K562 (cell line): ENCODE measurements around the gene PHF21B. TPM values are rescaled to one million over a fixed set of nuclear protein-coding genes. Genes with fewer than 3 reads are reported as not detected.

Experiments
- BCL6 ChIP-seq: fragments of 250-450 bp; sonication (Bioruptor Pico); IDR thresholded peaks from 2 replicates; pipeline ENCODE4 v1.4.0; 2020
- DACH1 ChIP-seq: fragments of 450-650 bp; IDR thresholded peaks from 2 replicates; pipeline ENCODE4 v1.6.1; 2018; ENCODE audit not compliant: partially characterized antibody
- GTF2A2 ChIP-seq: IDR thresholded peaks from 2 replicates; pipeline ENCODE4 v1.6.1; 2016; ENCODE audit warnings: mild to moderate bottlenecking, missing genetic modification characterization, missing compliant biosample characterization
- HDAC2 ChIP-seq: fragments of 450-650 bp; IDR thresholded peaks from 2 replicates; pipeline ENCODE4 v1.6.1; 2016; ENCODE audit warnings: mild to moderate bottlenecking
- NFXL1 ChIP-seq: fragments of 450-650 bp; formaldehyde crosslinking; IDR thresholded peaks from 2 replicates; pipeline ENCODE4 v1.4.0; 2021; ENCODE audit warnings: mild to moderate bottlenecking
- SLC30A9 ChIP-seq: fragments of 250-450 bp; sonication (Bioruptor Pico); IDR thresholded peaks from 2 replicates; pipeline ENCODE4 v1.8.0; 2022; ENCODE audit warnings: mild to moderate bottlenecking, moderate library complexity
- ZNF12 ChIP-seq: sonication (generic); formaldehyde crosslinking; IDR thresholded peaks from 2 replicates; pipeline ENCODE4 v1.4.0; 2020; ENCODE audit warnings: mild to moderate bottlenecking, missing genetic modification reagents
- ZNF707 ChIP-seq: fragments of 250-450 bp; sonication (Bioruptor Pico); conservative IDR thresholded peaks from 2 replicates; pipeline ENCODE4 v1.8.0; 2022; ENCODE audit warnings: inconsistent platforms, mild to moderate bottlenecking, moderate library complexity
- polyA plus RNA-seq, 8 experiments: library from polyadenylated mRNA; depleted of rRNA in 4 of 8; stranded (reverse) in 5 of 8; unstranded in 3 of 8; fragments of >200 nt; fragmentation: Nextera tagmentation in 2 of 8; fragmentation: Illumina TruSeq in 1 of 8; extraction: Ambion mirVana in 2 of 8; extraction: Trizol in 1 of 8; gene quantifications; 2 replicates each; pipeline versions ENCODE4 v1.2.1 to v1.2.3, GENCODE V29; 2011 to 2014; ENCODE audit warnings: inconsistent platforms in 1 of 8, missing spikeins in 1 of 8
- total RNA-seq, 7 experiments: library from RNA; depleted of rRNA in 6 of 7; stranded (reverse); fragments of >200 nt in 6 of 7; fragmentation: Illumina TruSeq in 2 of 7; extraction: Trizol in 2 of 7; gene quantifications; 2 replicates each; pipeline versions ENCODE4 v1.2.1 to v1.2.3, GENCODE V29; 2011 to 2021; ENCODE audit warnings: low replicate concordance in 1 of 7
- TF ChIP-seq, protein P1 (sequence below): fragments of 450-650 bp; IDR thresholded peaks from 2 replicates; pipeline ENCODE4 v1.6.1; 2016; ENCODE audit warnings: low read depth
- TF ChIP-seq, protein P2 (sequence below): sonication (generic); formaldehyde crosslinking; IDR thresholded peaks from 2 replicates; pipeline ENCODE4 v1.8.1; 2023; ENCODE audit warnings: mild to moderate bottlenecking, missing genetic modification reagents, moderate library complexity
- TF ChIP-seq, protein P3 (sequence below): fragments of 250-450 bp; sonication (Bioruptor Pico); IDR thresholded peaks from 2 replicates; pipeline ENCODE4 v1.8.0; 2022; ENCODE audit warnings: inconsistent platforms
- TF ChIP-seq, protein P4 (sequence below): fragments of 250-450 bp; sonication (Bioruptor Pico); IDR thresholded peaks from 2 replicates; pipeline ENCODE4 v1.5.0; 2021; ENCODE audit warnings: mild to moderate bottlenecking, borderline replicate concordance

The PHF21B gene
- total and polyA plus RNA-seq, 9 of the 15 experiments (the other 6 are each of a cell fraction or from before 2014, with no cell fraction given) = 0.04 TPM; not detected in 8

DNA sequence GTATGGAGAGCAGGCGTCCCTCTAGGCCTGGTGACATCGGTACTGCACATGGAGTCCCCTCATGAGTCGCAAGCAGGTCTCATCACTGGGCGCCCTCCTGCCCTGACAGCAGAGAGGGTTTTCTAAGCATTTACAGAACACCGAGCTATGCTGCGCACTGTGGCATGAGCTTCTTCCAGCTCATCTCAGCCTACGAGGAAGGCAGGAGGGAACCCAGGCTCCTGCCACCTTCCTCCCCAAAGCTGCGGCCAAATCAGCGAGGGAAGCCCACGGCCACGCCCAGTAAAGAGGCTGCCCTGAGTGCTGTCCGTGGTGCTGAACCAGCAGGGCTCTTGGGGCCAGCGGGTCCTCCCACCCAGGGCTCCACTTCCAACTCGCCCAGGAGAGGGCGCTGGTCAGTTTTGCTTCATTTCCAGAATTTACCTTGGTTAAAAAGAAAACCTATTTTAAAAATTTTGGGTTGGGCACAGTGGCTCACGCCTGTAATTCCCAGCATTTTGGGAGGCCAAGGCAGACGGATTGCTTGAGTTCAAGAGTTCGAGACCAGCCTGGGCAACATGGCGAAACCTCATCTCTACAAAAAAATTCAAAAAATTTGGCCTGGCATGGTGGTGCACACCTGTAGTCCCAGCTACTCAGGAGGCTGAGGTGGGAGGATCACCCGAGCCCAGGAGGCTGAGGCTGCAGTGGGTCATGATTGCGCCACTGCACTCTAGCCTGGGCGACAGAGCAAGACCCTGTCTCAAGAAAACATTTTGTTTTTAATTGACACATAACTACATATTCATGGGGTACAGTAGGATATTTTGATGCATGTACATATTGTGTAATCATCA is 34.2 kb downstream of the PHF21B start (continued):
- TF ChIP-seq ZNF707 (CRISPR knock-in tag) (no peak), GTF2A2 (tag) (no peak), SLC30A9 (no peak), BCL6 (CRISPR knock-in tag) (no peak), HDAC2 (peak; percentile 36; the same call in 1 of the 2 replicates), NFXL1 (CRISPR knock-in tag) (no peak), ZNF12 (CRISPR knock-in tag) (no peak), DACH1 (no peak)
- TF ChIP-seq, protein P1, sequence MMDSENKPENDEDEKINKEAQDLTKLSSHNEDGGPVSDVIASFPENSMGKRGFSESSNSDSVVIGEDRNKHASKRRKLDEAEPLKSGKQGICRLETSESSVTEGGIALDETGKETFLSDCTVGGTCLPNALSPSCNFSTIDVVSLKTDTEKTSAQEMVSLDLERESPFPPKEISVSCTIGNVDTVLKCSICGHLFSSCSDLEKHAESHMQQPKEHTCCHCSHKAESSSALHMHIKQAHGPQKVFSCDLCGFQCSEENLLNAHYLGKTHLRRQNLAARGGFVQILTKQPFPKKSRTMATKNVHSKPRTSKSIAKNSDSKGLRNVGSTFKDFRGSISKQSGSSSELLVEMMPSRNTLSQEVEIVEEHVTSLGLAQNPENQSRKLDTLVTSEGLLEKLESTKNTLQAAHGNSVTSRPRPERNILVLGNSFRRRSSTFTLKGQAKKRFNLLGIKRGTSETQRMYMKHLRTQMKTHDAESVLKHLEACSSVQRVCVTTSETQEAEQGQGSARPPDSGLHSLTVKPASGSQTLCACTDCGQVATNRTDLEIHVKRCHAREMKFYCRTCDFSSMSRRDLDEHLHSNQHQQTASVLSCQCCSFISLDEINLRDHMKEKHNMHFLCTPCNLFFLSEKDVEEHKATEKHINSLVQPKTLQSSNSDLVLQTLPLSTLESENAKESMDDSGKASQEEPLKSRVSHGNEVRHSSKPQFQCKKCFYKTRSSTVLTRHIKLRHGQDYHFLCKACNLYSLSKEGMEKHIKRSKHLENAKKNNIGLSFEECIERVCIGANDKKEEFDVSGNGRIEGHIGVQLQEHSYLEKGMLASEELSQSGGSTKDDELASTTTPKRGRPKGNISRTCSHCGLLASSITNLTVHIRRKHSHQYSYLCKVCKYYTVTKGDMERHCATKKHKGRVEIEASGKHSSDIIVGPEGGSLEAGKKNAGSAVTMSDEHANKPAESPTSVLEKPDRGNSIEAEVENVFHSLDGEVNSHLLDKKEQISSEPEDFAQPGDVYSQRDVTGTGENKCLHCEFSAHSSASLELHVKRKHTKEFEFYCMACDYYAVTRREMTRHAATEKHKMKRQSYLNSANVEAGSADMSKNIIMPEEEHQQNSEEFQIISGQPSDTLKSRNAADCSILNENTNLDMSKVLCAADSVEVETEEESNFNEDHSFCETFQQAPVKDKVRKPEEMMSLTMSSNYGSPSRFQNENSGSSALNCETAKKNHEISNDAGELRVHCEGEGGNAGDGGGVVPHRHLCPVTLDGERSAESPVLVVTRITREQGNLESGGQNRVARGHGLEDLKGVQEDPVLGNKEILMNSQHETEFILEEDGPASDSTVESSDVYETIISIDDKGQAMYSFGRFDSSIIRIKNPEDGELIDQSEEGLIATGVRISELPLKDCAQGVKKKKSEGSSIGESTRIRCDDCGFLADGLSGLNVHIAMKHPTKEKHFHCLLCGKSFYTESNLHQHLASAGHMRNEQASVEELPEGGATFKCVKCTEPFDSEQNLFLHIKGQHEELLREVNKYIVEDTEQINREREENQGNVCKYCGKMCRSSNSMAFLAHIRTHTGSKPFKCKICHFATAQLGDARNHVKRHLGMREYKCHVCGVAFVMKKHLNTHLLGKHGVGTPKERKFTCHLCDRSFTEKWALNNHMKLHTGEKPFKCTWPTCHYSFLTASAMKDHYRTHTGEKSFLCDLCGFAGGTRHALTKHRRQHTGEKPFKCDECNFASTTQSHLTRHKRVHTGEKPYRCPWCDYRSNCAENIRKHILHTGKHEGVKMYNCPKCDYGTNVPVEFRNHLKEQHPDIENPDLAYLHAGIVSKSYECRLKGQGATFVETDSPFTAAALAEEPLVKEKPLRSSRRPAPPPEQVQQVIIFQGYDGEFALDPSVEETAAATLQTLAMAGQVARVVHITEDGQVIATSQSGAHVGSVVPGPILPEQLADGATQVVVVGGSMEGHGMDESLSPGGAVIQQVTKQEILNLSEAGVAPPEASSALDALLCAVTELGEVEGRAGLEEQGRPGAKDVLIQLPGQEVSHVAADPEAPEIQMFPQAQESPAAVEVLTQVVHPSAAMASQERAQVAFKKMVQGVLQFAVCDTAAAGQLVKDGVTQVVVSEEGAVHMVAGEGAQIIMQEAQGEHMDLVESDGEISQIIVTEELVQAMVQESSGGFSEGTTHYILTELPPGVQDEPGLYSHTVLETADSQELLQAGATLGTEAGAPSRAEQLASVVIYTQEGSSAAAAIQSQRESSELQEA = no peak
- TF ChIP-seq, protein P2, sequence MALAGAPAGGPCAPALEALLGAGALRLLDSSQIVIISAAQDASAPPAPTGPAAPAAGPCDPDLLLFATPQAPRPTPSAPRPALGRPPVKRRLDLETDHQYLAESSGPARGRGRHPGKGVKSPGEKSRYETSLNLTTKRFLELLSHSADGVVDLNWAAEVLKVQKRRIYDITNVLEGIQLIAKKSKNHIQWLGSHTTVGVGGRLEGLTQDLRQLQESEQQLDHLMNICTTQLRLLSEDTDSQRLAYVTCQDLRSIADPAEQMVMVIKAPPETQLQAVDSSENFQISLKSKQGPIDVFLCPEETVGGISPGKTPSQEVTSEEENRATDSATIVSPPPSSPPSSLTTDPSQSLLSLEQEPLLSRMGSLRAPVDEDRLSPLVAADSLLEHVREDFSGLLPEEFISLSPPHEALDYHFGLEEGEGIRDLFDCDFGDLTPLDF (CRISPR knock-in tag) = no peak
- TF ChIP-seq, protein P3, sequence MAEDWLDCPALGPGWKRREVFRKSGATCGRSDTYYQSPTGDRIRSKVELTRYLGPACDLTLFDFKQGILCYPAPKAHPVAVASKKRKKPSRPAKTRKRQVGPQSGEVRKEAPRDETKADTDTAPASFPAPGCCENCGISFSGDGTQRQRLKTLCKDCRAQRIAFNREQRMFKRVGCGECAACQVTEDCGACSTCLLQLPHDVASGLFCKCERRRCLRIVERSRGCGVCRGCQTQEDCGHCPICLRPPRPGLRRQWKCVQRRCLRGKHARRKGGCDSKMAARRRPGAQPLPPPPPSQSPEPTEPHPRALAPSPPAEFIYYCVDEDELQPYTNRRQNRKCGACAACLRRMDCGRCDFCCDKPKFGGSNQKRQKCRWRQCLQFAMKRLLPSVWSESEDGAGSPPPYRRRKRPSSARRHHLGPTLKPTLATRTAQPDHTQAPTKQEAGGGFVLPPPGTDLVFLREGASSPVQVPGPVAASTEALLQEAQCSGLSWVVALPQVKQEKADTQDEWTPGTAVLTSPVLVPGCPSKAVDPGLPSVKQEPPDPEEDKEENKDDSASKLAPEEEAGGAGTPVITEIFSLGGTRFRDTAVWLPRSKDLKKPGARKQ = no peak
- TF ChIP-seq, protein P4, sequence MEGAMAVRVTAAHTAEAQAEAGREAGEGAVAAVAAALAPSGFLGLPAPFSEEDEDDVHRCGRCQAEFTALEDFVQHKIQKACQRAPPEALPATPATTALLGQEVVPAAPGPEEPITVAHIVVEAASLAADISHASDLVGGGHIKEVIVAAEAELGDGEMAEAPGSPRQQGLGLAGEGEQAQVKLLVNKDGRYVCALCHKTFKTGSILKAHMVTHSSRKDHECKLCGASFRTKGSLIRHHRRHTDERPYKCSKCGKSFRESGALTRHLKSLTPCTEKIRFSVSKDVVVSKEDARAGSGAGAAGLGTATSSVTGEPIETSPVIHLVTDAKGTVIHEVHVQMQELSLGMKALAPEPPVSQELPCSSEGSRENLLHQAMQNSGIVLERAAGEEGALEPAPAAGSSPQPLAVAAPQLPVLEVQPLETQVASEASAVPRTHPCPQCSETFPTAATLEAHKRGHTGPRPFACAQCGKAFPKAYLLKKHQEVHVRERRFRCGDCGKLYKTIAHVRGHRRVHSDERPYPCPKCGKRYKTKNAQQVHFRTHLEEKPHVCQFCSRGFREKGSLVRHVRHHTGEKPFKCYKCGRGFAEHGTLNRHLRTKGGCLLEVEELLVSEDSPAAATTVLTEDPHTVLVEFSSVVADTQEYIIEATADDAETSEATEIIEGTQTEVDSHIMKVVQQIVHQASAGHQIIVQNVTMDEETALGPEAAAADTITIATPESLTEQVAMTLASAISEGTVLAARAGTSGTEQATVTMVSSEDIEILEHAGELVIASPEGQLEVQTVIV (CRISPR knock-in tag) = no peak
